Globus pallidus (tissue), 1 donor: ENCODE data around the gene SPPL2B.
"Not testable (repeated sequence)": the region's sequence is repeated elsewhere in the genome, so short reads cannot be mapped to it uniquely, and the experiment has no call there.

Source experiments
- DNase-seq: peaks from one replicate; pipeline ENCODE4 v3.0.0-alpha.2; 2015; ENCODE audit warnings: low spot score

Gene SPPL2B, protein sequence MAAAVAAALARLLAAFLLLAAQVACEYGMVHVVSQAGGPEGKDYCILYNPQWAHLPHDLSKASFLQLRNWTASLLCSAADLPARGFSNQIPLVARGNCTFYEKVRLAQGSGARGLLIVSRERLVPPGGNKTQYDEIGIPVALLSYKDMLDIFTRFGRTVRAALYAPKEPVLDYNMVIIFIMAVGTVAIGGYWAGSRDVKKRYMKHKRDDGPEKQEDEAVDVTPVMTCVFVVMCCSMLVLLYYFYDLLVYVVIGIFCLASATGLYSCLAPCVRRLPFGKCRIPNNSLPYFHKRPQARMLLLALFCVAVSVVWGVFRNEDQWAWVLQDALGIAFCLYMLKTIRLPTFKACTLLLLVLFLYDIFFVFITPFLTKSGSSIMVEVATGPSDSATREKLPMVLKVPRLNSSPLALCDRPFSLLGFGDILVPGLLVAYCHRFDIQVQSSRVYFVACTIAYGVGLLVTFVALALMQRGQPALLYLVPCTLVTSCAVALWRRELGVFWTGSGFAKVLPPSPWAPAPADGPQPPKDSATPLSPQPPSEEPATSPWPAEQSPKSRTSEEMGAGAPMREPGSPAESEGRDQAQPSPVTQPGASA

DNA sequence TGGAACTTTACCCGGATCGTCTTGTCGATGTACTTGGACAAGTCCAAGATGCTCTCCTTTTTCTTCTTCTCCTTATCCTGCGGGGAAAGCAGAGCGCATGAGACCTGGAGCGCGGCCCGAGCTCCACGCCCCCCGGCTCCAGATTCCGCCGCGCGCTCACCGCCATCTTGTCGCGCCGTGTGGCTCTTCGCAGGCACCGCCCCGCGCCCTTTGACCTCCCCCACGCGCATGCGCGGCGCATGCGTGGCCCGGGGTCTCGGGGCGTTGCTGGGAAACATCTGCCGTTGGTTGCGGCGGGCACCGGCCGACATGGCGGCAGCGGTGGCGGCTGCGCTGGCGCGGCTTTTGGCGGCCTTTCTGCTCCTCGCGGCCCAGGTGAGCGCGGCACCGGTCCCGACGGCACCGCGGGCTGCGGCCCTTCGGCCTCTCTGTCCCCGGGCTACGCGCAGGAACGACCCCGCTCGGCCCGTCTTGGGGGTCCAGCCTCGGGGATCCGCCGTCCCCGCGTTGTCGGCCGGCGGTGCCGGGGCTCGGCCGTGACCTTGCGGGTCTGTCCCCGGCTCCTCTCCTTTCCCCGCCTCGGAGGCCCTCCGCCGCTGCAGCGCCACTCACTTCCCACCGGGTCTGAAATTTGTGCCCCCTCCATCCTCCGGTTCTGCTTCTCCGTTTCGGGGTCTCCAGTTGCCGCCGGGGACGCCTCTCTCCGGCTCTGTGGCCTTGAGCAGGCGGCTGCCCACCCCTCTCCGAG is at the start of gene SPPL2B, which contains the start of gene LSM7:
Gene SPPL2B, plus strand, starts transcription at position 284 of the 748 bp plus-strand sequence. Its CDS starts 26 bp downstream, at position 310.
Gene LSM7, minus strand, starts transcription at position 186 of the 748 bp plus-strand sequence. Its CDS starts 20 bp downstream, at position 166.
- peak; percentile 85 for DNase-seq

DNA sequence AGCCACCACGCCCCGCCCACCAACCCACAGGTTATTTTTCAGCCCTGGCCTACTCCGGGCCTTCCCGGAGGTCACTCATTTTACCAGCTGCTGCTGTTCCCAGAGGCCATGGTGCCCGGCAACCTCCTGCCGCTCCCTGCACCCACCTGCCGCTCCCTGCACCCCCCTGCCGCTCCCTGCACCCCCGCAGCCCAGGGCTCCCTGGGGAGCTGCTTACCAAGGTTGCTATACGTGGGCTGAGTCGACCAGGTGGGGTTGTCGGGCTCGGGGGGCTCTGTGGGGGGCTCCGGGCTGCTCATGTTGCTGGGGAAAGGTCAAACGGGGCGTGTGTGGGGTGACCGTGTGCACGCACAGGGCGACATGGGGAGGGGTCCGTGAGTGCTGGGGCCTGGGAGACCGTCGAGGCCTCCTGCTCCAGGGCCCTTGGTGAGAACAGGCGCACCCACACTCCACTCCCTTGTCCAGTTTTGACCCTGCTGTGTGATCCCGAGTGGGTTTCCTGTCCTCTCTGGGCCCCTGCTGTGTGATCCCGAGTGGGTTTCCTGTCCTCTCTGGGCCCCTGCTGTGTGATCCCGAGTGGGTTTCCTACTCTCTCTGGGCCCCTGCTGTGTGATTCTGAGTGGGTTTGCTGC is 47.7 kb upstream of the SPPL2B start:
- DNase-seq = no peak

DNA sequence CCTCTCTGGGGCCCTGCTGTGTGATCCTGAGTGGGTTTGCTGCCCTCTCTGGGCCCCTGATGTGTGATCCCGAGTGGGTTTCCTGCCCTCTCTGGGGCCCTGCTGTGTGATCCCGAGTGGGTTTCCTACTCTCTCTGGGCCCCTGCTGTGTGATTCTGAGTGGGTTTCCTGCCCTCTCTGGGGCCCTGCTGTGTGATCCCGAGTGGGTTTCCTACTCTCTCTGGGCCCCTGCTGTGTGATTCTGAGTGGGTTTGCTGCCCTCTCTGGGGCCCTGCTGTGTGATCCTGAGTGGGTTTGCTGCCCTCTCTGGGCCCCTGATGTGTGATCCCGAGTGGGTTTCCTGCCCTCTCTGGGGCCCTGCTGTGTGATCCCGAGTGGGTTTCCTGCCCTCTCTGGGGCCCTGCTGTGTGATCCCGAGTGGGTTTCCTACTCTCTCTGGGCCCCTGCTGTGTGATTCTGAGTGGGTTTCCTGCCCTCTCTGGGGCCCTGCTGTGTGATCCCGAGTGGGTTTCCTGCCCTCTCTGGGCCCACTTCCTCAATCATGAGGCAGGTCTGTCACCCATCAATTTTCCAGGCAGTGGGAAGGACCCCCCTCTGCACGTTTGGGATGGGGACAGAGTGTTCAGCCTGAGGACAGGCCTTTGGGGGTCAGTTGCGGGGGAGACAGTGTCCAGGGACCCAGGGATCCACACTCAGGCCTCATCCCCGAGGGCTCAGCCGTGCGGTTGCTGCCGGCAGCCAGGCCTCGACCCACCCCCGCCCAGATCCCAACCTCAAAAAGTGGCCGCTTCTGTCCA is 47.0 kb upstream of the SPPL2B start:
- DNase-seq = not testable (repeated sequence)

DNA sequence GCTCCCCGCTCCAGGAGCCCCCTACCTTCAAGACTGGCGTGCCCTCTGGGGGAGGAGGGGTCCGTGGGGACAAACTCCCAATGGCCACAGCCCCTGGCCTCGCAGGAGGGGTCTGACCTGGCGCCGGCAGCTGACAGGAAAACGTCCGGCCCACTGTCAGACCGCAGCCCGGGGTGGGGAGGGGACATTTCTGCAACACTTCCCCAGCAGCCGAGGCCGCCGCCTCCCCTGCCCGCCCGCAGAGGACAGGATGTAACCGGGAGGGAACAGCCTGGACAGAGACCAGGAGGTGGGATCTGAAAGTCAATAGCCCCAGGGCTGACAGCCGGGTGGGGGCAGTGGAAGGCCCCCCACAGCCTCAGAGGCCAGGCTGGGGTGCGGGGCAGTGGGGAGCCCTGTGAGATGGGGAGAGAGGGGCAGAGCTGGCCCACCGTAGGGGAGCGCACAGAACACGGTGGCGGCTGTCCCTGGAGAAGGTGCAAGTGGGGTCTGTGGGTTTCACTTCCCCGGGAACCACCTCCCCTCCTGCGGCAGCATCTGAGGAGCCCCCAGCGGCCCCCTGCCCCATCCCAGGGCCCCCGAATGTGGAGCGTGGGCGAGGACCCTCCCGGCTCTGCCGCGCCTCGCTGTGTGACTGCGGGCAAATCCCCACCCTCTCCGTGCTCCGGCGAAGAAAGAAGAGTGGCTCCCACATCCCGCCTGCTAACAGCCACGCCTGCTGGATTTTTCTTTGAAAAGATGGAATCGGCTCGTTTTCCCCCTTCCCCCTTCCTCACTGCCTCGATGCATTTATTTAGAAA is 46.2 kb upstream of the SPPL2B start, which contains the start of gene PEAK3:
Gene PEAK3, minus strand, starts transcription at position 114 of the 800 bp plus-strand sequence. CDS start 1,244 bp downstream, outside the sequence.
- DNase-seq = no peak

DNA sequence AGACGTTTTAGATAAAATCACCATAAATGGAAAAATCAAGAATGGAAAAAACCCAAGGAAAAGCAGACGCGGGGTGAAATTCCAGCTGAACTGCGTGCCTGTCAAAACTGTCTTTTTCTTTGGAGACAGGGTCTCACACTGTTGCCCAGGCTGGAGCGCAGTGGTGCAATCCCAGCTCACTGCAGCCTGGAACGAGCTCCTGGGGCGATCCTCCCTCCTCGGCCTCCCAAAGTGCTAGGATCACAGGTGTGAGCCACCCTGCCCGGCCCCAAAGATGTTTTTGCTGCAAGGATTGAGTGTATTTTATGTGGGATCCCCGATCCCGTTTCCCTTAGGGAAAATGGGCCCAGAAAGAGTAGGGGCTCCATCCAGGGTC is 45.6 kb upstream of the SPPL2B start:
- no peak for DNase-seq

DNA sequence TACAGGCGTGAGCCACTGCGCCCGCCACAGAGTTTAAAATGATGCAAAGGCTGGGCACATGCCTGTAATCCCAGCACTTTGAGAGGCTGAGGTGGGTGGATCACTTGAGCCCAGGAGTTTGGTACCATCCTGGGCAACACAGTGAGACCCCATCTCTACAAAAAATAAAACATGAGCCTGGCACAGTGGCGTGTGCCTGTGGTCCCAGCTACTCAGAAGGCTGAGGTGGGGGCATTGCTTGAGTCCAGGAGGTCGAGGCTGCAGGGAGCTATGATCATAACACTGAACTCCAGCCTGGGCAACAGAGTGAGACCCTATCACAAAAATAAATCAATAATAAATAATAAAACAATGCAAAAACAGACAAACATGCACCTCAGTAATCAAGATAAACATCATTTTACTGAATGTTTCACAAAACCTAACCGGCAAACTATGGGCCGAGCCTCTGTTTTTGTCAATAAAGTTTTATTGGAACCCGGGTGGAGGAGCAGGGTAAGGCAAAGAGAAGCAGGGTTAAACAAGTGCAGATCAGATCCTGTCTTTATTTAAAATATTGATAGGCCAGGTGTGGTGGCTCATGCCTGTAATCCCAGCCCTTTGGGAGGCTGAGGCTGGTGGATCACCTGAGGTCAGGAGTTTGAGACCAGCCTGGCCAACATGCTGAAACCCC is 44.5 kb upstream of the SPPL2B start:
- DNase-seq = no peak

DNA sequence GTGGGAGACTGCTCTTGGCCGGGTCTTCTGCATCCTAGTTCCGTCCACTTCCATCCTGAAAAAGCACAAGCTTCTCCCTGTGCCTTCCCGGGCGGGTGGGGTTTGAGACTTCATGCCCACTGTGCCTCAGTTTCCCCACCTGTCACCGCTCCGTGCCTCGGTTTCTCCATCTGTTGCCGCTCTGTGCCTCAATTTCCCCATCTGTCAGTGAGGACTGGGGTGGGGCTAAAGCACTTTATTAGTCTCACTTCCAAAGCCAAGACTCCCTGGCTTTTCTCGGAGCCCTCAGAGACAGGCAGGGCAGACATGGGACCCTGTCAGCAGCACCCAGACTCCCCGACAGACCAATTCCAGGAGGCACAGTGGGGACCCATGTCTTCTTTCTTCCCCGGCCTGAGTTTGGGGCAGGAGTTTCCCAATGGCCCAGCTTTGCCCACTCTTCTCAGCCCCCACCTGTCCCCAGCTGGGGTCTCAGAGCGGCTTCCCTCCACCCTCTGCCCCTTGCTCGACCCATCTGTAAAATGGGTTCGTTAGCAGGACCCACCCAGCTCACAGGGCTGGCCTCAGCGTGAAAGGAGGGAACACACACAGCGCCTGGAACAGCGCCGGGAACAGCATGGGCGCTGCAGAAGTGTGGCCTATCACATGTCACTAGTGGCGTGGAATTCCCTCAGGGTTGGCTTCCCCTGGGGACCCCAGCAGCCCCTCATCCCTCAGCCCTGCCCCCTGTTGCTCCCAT is 41.9 kb upstream of the SPPL2B start:
- DNase-seq = no peak

DNA sequence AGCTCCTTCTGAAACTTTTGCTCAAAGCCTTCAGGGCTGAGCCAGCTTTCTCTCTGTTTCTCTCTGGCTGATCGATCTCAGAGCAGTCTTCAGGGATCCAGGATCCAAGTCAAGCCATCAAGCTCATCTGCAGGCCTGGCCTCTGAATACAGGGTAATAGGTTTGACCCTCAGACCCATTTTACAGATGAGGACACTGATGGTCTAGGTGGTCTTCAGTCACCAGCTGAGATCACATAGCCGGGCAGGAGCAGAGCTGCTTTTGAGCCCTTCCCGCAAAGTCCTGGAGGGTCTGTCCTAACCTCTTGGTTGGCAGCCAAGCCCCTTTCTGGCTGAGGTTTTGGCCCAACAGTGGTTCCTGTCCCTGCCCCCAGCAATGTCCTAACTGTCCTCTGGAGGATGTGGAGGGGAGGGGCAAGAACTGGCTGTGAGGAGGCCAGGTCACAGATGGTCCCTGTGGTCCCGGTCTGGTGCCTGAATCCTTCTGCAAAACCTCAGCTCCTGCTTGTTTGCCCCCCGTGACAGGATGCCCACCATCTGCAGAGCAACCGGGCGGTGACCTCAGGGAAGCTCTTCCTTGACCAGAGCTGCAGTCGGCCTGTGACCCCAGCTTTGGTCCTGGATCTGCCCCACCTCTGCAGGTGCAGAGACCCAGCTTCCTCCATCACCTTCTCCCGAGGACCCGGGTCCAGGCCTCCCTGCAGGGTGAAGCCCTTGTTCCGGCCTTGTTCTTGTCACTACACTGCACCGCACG is 40.7 kb upstream of the SPPL2B start:
- DNase-seq = no peak

DNA sequence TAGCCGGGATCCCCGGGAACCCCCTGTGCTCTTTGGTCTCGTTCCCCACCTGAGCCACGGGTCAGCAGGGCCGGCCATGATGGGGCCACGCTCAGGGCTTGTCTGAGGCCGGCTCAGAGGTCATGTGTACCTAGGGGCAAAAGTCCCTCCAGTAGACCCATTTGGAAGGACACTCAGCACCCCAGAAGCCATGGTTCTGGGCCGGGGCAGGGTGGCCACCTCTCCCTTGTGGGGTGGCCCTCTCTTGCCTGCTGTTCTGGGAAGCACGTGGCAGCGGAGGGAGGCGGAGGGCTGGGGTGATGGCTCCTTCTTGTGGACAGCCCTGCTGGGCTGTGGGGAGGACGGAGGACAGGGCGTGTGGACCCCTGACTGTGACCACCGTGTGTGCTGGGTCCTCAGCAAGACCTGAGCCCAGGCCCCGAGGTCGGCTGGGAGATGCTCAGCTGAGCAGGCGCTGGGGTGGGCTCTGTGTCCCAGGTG is 40.1 kb upstream of the SPPL2B start:
- no peak for DNase-seq

DNA sequence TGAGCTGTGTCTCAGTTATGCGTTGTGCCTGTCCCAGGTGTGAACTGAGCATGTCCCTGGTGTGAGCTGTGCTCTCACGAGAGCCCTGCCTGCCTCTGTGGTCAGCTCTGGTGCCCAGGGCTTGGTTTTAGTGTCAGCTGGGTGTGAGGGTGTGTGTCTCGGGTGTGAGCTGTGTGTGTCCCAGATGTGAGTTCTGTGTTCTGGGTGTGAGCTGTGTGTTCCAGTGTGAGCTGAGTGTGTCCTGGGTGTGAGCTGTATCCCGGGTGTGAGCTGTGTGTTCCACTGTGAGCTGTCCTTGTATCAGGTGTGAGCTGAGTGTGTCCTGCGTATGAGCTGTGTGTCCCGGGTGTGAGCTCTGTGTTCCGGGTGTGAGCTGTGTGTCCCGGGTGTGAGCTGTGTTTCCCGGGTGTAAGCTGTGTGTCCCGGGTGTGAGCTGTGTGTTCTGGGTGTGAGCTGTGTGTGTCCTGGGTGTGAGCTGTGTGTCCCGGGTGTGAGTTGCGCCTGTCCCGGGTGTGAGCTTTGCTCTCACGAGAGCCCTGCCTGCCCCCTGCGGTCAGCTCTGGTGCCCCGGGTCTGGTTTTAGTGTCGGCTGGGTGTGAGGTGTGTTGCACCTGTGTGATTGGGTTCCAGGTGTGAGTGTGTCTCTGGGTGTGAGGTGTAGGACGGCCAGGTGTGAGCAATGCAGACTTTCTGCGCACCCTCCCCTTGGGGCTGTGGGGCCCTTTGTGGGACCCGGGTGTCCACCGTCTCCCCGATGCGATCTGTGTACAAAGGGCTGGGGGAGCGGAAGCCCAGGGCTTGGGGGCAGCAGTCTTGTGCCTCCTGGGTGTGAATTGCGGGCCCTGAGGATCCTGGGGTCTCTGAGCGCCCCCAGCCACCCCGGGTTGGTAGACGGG is 39.4 kb upstream of the SPPL2B start:
- DNase-seq = no peak

DNA sequence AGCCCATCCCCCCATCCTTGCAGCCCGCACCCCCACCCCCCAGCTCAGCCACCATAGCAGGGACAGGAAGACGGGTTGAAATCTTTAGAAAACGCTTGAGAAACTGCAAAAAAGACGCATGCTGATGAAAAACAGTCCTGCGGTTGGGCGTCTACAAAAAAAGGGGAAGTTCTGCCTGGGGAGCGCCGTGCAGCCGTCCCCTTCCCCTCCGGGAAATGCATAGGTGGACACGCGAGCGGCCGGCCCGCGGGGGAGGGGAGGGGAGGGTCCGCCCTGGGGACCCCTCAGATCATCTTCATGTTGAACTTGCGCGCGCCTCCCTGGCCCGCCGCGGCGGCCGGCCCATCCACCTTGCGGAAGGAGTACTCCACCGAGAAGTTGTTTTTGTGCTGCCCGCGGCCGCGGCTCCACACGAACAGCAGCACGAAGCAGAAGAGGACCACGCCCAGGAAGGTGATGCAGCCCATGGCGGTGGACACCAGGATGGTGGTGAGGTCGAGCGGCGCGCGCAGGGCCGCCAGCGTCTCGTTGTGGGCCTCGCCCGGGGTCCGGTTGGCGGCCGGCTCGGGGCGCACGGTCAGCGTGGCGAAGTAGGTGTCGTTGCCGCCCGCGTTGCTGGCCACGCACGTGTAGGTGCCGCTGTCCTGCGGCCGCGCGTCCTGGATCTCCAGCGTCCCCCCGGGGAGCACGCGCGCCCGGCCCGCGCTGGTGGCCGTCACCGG is 38.6 kb upstream of the SPPL2B start:
- DNase-seq = no peak

DNA sequence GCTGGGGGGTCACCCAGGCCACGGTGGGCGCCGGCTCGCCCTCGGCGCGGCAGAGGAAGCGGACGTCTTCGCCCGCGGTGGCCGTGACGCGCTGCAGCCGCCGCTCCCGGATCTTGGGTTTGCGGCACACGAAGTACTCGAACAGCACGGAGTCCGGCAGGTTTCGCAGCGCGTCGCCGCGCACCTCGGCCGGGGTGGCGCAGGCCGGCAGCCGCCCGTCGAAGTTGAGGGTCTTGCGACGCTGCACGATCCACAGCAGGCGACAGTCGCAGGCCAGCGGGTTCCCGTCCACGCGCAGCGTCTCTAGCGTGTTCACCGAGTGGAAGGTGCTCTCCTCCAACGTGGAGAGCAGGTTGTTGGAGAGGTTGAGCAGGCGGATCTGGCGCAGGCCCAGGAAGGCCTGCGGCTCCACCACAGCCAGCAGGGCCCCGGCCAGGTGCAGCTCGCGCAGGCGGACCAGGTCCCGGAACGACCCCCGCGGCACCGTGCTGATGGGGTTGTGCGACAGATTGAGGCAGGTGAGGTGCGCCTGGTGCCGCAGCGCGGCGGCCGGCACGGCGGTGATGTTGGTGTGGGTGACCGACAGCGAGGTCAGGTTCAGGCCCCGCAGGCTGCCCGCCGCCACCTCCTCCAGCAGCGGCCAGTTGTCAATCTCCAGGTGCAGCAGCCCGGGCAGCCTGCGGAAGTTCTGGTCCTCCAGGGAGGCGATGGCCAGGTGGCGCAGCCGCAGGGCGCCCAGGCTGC is 37.9 kb upstream of the SPPL2B start:
- DNase-seq = no peak

DNA sequence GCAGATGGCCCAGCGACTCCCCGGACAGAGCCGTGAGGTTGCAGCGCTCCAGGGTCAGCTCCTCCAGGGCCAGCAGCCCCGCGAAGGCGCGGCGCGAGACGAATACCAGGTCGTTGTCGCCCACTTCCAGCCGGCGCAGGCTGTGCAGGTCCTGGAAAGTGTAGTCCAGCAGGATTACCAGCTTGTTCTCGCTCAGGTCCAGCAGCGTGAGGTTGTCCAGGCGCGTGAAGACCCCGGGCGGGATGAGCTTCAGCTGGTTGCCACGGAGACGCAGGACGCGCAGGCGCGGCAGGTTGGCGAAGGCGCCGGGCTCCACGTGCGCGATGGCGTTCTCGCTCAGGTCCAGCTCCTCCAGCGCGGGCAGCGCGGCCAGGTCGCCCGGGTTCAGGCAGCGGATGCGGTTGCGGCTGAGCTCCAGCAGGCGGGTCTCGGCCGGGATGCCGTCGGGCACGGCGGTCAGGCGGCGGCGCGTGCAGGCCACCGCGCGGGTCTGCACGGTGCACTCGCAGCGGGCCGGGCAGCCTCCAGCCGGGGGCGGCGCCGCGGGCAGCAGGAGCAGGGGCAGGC is 37.2 kb upstream of the SPPL2B start:
- DNase-seq = no peak

DNA sequence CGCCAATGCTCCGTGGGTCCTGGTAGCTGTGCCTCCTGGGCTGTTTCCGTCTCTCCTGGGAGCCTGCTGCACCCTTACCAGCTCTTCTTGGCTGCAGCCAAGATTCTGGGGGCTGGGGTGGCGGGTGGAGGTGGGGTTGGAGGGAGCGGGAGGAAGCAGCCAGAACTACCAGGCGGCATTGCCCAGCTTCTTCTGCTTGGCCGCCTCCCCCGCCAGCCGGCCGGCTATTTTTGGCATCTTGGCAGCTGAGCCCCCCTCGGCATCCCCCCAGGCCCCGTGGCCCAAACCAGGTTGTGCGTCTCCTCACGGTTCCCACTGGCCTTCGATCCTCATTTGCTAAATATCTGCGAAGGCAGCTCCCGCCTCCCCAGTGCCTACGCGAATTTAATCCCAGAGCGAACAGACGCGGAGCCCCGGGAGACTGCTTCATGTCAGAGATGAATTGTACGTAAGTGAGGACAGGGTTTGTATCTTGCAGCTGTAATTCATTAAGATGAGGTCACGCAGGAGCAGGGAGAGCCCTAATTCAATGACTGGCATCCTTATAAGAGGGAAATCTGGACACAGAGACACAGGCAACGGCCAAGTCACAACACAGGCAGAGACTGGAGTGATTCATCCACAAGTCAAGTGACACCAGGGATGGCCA is 33.7 kb upstream of the SPPL2B start:
- peak; percentile 74 for DNase-seq

DNA sequence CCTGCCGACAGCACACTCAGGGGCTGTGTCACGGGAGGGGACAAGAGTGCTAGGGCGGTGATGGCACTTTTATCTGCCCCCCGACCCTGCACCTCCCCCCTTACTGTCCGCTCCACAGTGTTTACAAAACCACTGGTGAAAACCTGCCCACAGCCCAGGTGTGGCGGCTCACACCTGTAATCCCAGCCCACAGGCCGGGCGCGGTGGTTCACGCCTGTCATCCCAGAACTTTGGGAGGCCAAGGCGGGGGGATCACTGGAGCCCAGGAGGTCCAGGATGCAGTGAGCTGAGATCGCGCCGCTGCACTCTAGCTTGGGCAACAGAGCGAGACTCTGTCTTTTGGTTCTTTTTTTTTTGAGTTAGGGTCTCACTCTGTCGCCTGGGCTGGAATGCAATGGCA is 32.3 kb upstream of the SPPL2B start:
- DNase-seq = no peak
